ENCODE measurements around the gene C1QL4.
"Not testable (repeated sequence)": the region's sequence is repeated elsewhere in the genome, so short reads cannot be mapped to it uniquely, and the experiment has no call there.

C1QL4 gene

DNA sequence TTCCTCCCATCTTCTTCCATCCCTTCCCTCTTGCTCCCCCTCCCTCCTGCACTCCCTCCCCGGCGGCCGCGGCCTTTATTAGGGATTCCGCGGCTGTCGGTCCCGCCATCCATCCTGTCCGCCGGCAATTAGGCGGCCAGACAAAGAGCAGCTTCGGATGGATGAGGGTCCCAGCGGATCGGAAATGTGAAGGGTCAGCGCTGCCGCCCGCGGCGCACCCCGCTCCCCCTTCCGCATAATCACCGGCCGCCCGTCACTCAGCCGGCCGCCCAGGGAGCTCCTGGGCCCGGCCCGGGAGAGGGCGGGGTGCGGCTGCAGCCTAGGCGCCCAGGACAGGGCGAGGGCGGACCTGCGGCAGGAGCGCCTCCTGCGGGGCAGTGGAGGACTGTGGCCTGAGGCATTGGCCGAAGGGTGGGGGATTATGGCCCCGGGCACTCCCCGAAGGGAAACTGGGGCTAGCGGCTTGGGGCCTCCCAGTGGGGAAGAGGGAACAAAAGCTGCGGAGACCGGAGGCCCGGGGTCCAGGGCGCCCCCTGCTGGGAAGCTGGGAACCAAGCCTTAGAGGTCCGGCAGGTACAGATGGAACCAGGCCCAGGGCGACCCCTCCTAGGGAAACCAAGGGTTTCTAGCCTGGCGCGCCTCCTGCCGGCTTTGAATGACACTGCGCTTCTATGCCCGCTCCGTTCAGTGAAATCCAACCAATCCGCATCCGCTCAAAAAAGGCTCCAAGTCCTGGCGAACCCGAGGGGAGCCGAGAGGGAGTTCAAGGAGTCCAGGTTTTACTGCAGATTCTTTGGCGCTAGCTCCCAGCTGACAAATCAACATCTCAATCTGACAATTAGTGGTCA is 5.3 kb upstream of the C1QL4 start:
- Mint-ChIP-seq H3K4me1 (peaks cover 50% of the 10 kb centered on the region), H3K9me3 (no peaks in the 10 kb centered on the region), H3K27ac (peak overlapping the region; percentile 54), H3K4me3 (peak overlapping the region; percentile 66), H3K36me3 (peaks cover 6% of the 10 kb centered on the region)
- DNase-seq (ENCODE audit: low spot score in 2 of 2) (peak; percentile 78 to 93), ATAC-seq (peak; percentile 78)

GRCh38 chr12:49341777-49342065 is 4.7 kb upstream of the C1QL4 start:
- Mint-ChIP-seq H3K4me3 (peak overlapping the region; percentile 66), H3K9me3 (no peaks in the 10 kb centered on the region), H3K36me3 (peaks cover 2% of the 10 kb centered on the region), H3K4me1 (peaks cover 50% of the 10 kb centered on the region), H3K27ac (no peak overlapping the region)
- DNase-seq (ENCODE audit: low spot score in 2 of 2) (no peak), ATAC-seq (no peak)

GRCh38 chr12:49340971-49341776 is 4.2 kb upstream of the C1QL4 start:
- Mint-ChIP-seq H3K4me3 (peak overlapping the region; percentile 66), H3K9me3 (no peaks in the 10 kb centered on the region), H3K36me3 (no peaks in the 10 kb centered on the region), H3K4me1 (peaks cover 47% of the 10 kb centered on the region), H3K27ac (no peak overlapping the region)
- ATAC-seq (no peak), DNase-seq (ENCODE audit: low spot score in 2 of 2) (no peak)

GRCh38 chr12:49340095-49340870 is 3.3 kb upstream of the C1QL4 start:
- H3K4me3 Mint-ChIP-seq: no peak overlapping the region
- DNase-seq (ENCODE audit: low spot score in 2 of 2) (no peak), ATAC-seq (no peak)
- H3K36me3 Mint-ChIP-seq: no peaks in the 10 kb centered on the region
- peaks cover 38% of the 10 kb centered on the region for H3K4me1 Mint-ChIP-seq
- H3K9me3 Mint-ChIP-seq: no peaks in the 10 kb centered on the region
- no peak overlapping the region for H3K27ac Mint-ChIP-seq

- H3K4me3 Mint-ChIP-seq: no peak overlapping the region
- no peak for ATAC-seq
- no peaks in the 10 kb centered on the region for H3K9me3 Mint-ChIP-seq
- peaks cover 37% of the 10 kb centered on the region for H3K4me1 Mint-ChIP-seq
- peak overlapping the region; percentile 64 for H3K27ac Mint-ChIP-seq
- DNase-seq (ENCODE audit: low spot score in 2 of 2): no peak
- no peaks in the 10 kb centered on the region for H3K36me3 Mint-ChIP-seq
Measured at GRCh38 chr12:49339464-49339861, 2.5 kb upstream of the C1QL4 start.

DNA sequence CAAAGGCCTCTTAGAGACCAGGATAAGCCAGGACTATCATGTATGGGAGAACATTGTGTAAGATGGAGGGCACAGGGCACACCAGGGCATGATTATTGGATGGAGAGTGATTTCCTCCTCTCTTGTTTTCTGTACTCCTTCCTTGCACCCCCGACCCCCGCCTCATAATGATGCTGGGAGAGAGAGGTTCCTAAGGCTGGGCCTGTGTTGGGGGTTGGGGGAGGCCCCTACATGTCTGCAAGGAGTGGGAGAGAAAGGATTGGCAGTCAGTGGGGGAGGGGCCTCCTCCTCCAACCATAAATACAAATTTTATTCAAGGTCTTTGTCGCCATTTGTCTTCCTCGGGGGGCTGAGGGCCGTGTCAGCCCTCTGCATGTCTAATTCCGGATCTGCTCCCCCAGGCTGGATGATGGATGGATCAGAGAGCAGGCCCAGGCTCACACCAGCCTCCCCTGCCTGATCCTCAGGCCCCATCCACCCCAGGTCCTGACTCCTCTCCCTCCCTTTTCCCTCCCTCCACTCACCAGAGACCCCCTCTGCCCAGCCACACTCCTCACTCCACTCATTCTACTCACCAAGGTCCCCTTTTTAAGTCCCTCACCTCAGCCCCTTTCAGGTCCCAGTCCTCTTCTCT is 2.0 kb upstream of the C1QL4 start:
- H3K4me1 Mint-ChIP-seq: peaks cover 32% of the 10 kb centered on the region
- H3K36me3 Mint-ChIP-seq: no peaks in the 10 kb centered on the region
- no peak overlapping the region for H3K4me3 Mint-ChIP-seq
- peak overlapping the region; percentile 64 for H3K27ac Mint-ChIP-seq
- ATAC-seq (no peak), DNase-seq (ENCODE audit: low spot score in 2 of 2) (no peak)
- H3K9me3 Mint-ChIP-seq: no peaks in the 10 kb centered on the region

GRCh38 chr12:49335955-49336644 is 888 bp downstream of the C1QL4 start:
- ATAC-seq: no peak
- peak overlapping the region; percentile 52 for H3K4me3 Mint-ChIP-seq
- no peak overlapping the region for H3K27ac Mint-ChIP-seq
- H3K9me3 Mint-ChIP-seq: no peaks in the 10 kb centered on the region
- DNase-seq (ENCODE audit: low spot score in 2 of 2): no peak
- H3K4me1 Mint-ChIP-seq: peaks cover 18% of the 10 kb centered on the region
- H3K36me3 Mint-ChIP-seq: peaks cover 7% of the 10 kb centered on the region

DNA sequence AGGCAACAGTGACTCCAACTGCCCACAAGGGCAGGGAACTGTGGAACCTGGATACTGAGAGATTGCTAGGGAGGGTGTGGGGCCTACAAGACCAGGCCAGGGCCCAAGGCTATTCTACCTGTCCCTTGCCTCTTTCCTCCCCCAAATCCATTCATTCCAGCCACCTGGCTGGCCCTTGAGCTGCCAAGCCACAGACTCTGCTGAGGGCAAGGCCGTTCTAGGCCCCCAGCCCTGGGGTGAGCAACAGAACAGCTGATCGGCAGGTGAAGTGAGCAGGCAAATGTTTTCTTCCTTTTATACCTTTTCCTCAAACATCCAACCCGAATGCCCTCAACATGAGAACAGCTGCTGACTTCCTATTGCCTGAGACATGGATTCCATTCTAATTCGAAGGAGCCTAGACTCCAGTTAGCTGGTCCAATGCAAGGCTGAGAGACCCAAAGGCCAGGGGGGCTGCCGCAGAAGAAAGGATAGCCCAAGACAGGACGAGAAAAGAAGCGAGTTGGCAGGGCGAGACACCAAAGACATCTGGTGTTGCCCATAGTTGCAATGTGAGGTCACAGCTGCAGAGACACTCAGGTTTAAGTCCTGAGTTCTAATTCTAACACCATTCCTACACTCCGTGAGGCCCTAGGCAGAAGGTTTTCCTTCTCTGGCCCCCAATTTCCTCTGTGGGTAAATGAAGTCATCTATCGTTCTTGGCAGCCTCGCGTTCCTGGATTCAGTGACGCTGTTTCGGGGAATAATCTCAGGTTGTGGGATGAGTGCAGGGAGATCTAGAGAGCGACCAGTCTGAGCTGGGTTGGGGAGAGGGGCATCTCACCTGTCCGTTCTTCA is 1.7 kb downstream of the C1QL4 start:
- no peaks in the 10 kb centered on the region for H3K9me3 Mint-ChIP-seq
- H3K4me1 Mint-ChIP-seq: peaks cover 18% of the 10 kb centered on the region
- no peak overlapping the region for H3K4me3 Mint-ChIP-seq
- H3K27ac Mint-ChIP-seq: no peak overlapping the region
- no peak for ATAC-seq
- peaks cover 7% of the 10 kb centered on the region for H3K36me3 Mint-ChIP-seq
- DNase-seq (ENCODE audit: low spot score in 2 of 2): no peak

- H3K4me3 Mint-ChIP-seq: no peak overlapping the region
- no peak overlapping the region for H3K27ac Mint-ChIP-seq
- no peak for ATAC-seq
- no peak for DNase-seq (ENCODE audit: low spot score in 2 of 2)
- no peaks in the 10 kb centered on the region for H3K9me3 Mint-ChIP-seq
- peaks cover 18% of the 10 kb centered on the region for H3K4me1 Mint-ChIP-seq
- H3K36me3 Mint-ChIP-seq: peaks cover 7% of the 10 kb centered on the region
Measured at GRCh38 chr12:49334681-49335080, 2.3 kb downstream of the C1QL4 start.

- ATAC-seq (no peak), DNase-seq (ENCODE audit: low spot score in 2 of 2) (no peak)
- H3K36me3 Mint-ChIP-seq: peaks cover 8% of the 10 kb centered on the region
- H3K4me1 Mint-ChIP-seq: peaks cover 18% of the 10 kb centered on the region
- H3K4me3 Mint-ChIP-seq: no peak overlapping the region
- no peaks in the 10 kb centered on the region for H3K9me3 Mint-ChIP-seq
- H3K27ac Mint-ChIP-seq: no peak overlapping the region
Measured at GRCh38 chr12:49334226-49334625, 2.8 kb downstream of the C1QL4 start.

- not testable (repeated sequence) for H3K9me3 Mint-ChIP-seq; H3K4me3 Mint-ChIP-seq; H3K27ac Mint-ChIP-seq; ATAC-seq; DNase-seq (ENCODE audit: low spot score in 2 of 2)
- peaks cover 18% of the 10 kb centered on the region for H3K4me1 Mint-ChIP-seq
- H3K36me3 Mint-ChIP-seq: peaks cover 12% of the 10 kb centered on the region
Measured at GRCh38 chr12:49333778-49334177, 3.2 kb downstream of the C1QL4 start.

GRCh38 chr12:49332891-49333371 is 4.1 kb downstream of the C1QL4 start:
- Mint-ChIP-seq H3K4me3 (peak overlapping the region; percentile 22), H3K27ac (no peak overlapping the region), H3K9me3 (no peaks in the 10 kb centered on the region), H3K36me3 (peaks cover 16% of the 10 kb centered on the region), H3K4me1 (peaks cover 15% of the 10 kb centered on the region)
- DNase-seq (ENCODE audit: low spot score in 2 of 2): no peak
- ATAC-seq: no peak

GRCh38 chr12:49332441-49332861 is 4.5 kb downstream of the C1QL4 start:
- no peak for ATAC-seq
- H3K36me3 Mint-ChIP-seq: peaks cover 20% of the 10 kb centered on the region
- H3K9me3 Mint-ChIP-seq: no peaks in the 10 kb centered on the region
- H3K27ac Mint-ChIP-seq: no peak overlapping the region
- H3K4me3 Mint-ChIP-seq: no peak overlapping the region
- peaks cover 10% of the 10 kb centered on the region for H3K4me1 Mint-ChIP-seq
- no peak for DNase-seq (ENCODE audit: low spot score in 2 of 2)
